ENCODE measurements around the gene NFE2L2. TPM values are rescaled to one million over a fixed set of nuclear protein-coding genes. Genes with fewer than 3 reads are reported as not detected.

The NFE2L2 gene
- total and polyA plus RNA-seq, 9 of the 15 experiments (the other 6 are each of a cell fraction or from before 2014, with no cell fraction given), result 29.3 to 120 (median 59.3) TPM

GRCh38 chr2:177289824-177290628, 25.5 kb upstream of the NFE2L2 start:
- TF ChIP-seq KLF13 (tag; IDR thresholded peaks at IDR 0.05; ENCODE audit: borderline replicate concordance, low read depth) (no peak), ADNP (tag; IDR thresholded peaks at IDR 0.05) (no peak), CEBPZ (IDR thresholded peaks at IDR 0.05; ENCODE audit: borderline replicate concordance, low read depth, low read length) (no peak), ZNF785 (CRISPR knock-in tag; IDR thresholded peaks at IDR 0.05) (no peak), HNRNPL (IDR thresholded peaks at IDR 0.05; ENCODE audit: low read depth, low read length) (no peak), HSF4 (CRISPR knock-in tag; IDR thresholded peaks at IDR 0.05; ENCODE audit: borderline replicate concordance) (no peak), HMBOX1 (IDR thresholded peaks at IDR 0.05) (no peak), KHSRP (IDR thresholded peaks at IDR 0.05) (no peak)
- H3K9ac ChIP-seq (ENCODE audit: insufficient read depth in 1 of 2, low read depth in 2 of 2, low read length in 2 of 2), result no peak overlapping the region
- no peak for FAIRE-seq
- H3K79me2 ChIP-seq (ENCODE audit: control insufficient read depth, insufficient read depth, low read length), result no peaks in the 10 kb centered on the region
- no TSS peak for BruUV-seq (replicated peaks)
- H3K4me3 ChIP-seq, result no peak overlapping the region
- no peaks in the 10 kb centered on the region for H4K20me1 ChIP-seq (replicated peaks; ENCODE audit: control insufficient read depth, insufficient read depth, low read length)
- H3K9me1 ChIP-seq (ENCODE audit: control insufficient read depth, insufficient read depth, low read length), result no peaks in the 10 kb centered on the region
- WGBS (ENCODE audit: insufficient coverage, low coverage, missing lambda C conversion rate), result 47% methylated on average over 9 of the region's 9 CpGs
- in situ Hi-C loops (cut with MboI), result no loop called here
- no peaks in the 10 kb centered on the region for H3K9me3 ChIP-seq (replicated peaks; ENCODE audit: control insufficient read depth, insufficient read depth, low read depth, low read length)
- peaks cover 0 to 7% of the 10 kb centered on the region in 2 experiments; a peak in 2 of 5 replicates for H3K4me1 ChIP-seq (replicated peaks in 1 of 2; ENCODE audit: control insufficient read depth in 2 of 2, insufficient read depth in 2 of 2, low read length in 2 of 2)
- ChIA-PET CTCF (ENCODE audit: low intra/inter-chr PET ratio) (no interaction called here), POLR2A (interaction anchor here (1.0 to 12.1 kb wide), 3 partner anchors 11 to 75 kb away, joined by 4 to 199 read pairs (median 8); partner anchors contain the start of gene NFE2L2)
- intact Hi-C loops (cut with micrococcal nuclease), result no loop called here
- H3K27ac ChIP-seq (ENCODE audit: extremely low read depth, low read depth, low read length), result no peak overlapping the region
- ATAC-seq, result no peak
- H3K4me2 ChIP-seq (ENCODE audit: insufficient read depth, low read length), result no peak overlapping the region
- no peaks in the 10 kb centered on the region for H3K36me3 ChIP-seq (ENCODE audit: control insufficient read depth, insufficient read depth, low read length)
- no peak overlapping the region for H2AFZ ChIP-seq (ENCODE audit: low read depth, low read length)
- no peak for DNase-seq (ENCODE audit: extremely low read depth in 1 of 4, low spot score in 3 of 4)
- no peaks in the 10 kb centered on the region for H3K27me3 ChIP-seq (ENCODE audit: control insufficient read depth in 2 of 2, insufficient read depth in 2 of 2, low read length in 2 of 2)

All from K562 (cell line).